HCT116 (cell line): ENCODE results near the gene RGPD8. TPM values are rescaled to one million over a fixed set of nuclear protein-coding genes. Genes with fewer than 3 reads are reported as not detected.

Experiments
- ATAC-seq: fragments of 200-7000 bp; cut with Tn5 transposase; 2 replicates; pipeline ENCODE4 v1.9.1; 2020; ENCODE audit warnings: mild to moderate bottlenecking, moderate library complexity
- BruUV-seq: library from RNA; stranded (reverse); fragments of 400-500 nt; replicated peaks from 2 replicates; lab custom pipeline; 2021; lab: Mats Ljungman, UMichigan
- CTCF ChIA-PET: fragments of 300-600 bp; sonication (Branson Sonifier 250); formaldehyde crosslinking; loops from one replicate; lab custom pipeline; 2021; ENCODE audit warnings: antibody characterized with exemption; lab: Charles Lee
- POLR2A ChIA-PET: fragments of 300-600, 350-600 bp; sonication (Branson Sonifier 250); formaldehyde crosslinking; loops from one replicate; lab custom pipeline; 2021; ENCODE audit warnings: antibody characterized with exemption; lab: Charles Lee
- RAD21 ChIA-PET, 2 experiments: fragments of 300-600 bp; sonication (Branson Sonifier 250); formaldehyde crosslinking; loops; one replicate each; lab custom pipeline; 2023; ENCODE audit warnings: low total read pairs in 2 of 2; ENCODE audit not compliant: uncharacterized antibody in 2 of 2, unreplicated experiment in 2 of 2, low non-redundant PET in 1 of 2; lab: Charles Lee
- DNase-seq: peaks from one replicate; pipeline ENCODE4 v3.0.0-alpha.2; 2010; ENCODE audit warnings: low read depth, low spot score
- H2AFZ ChIP-seq: fragments of 200-600 bp; shearing (Covaris generic), sonication (generic); 2 replicates; pipeline ENCODE4 v1.6.1; 2017; ENCODE audit warnings: low read depth, mixed run types, mixed read lengths, antibody characterized with exemption, low read length; ENCODE audit not compliant: poor library complexity, severe bottlenecking
- H3K27ac ChIP-seq: 2 replicates; pipeline ENCODE4 v1.5.1; 2012; ENCODE audit warnings: low read depth, low read length
- H3K27me3 ChIP-seq: fragments of 200-600 bp; sonication (generic); 2 replicates; pipeline ENCODE4 v1.6.1; 2016; ENCODE audit warnings: mixed run types, low read length, mixed read lengths; ENCODE audit not compliant: insufficient read depth
- H3K36me3 ChIP-seq, 2 experiments: fragments of 200-500 bp in 1 of 2; fragments of 200-600 bp in 1 of 2; sonication (Bioruptor generic) in 1 of 2; sonication (generic) in 1 of 2; 2 replicates each; pipeline versions ENCODE4 v1.5.1 to v1.6.1; 2014 to 2016; ENCODE audit warnings: low read length in 2 of 2, inconsistent platforms in 1 of 2, mixed read lengths in 1 of 2, mixed run types in 1 of 2; ENCODE audit not compliant: insufficient read depth in 2 of 2, control insufficient read depth in 1 of 2
- H3K4me1 ChIP-seq, 2 experiments: fragments of 200-600 bp in 1 of 2; sonication (generic) in 1 of 2; 2 replicates each; pipeline versions ENCODE4 v1.5.1 to v1.6.1; 2012 to 2017; ENCODE audit warnings: low read length in 2 of 2, inconsistent platforms in 1 of 2, mild to moderate bottlenecking in 1 of 2, mixed read lengths in 1 of 2, mixed run types in 1 of 2, moderate library complexity in 1 of 2; ENCODE audit not compliant: insufficient read depth in 2 of 2, control insufficient read depth in 1 of 2
- H3K4me2 ChIP-seq: fragments of 200-600 bp; sonication (generic); 2 replicates; pipeline ENCODE4 v1.6.1; 2017; ENCODE audit warnings: mixed run types, low read length, mixed read lengths
- H3K4me3 ChIP-seq, 2 experiments: fragments of 200-600 bp in 1 of 2; sonication (generic) in 1 of 2; replicated peaks in 1 of 2; 2 replicates each; pipeline ENCODE4 v1.5.1; 2011 to 2016; ENCODE audit warnings: low read length in 2 of 2, control low read depth in 1 of 2, low read depth in 1 of 2, mild to moderate bottlenecking in 1 of 2, mixed read lengths in 1 of 2, mixed run types in 1 of 2
- H3K79me2 ChIP-seq: fragments of 200-600 bp; sonication (generic); 2 replicates; pipeline ENCODE4 v1.6.1; 2017; ENCODE audit warnings: mild to moderate bottlenecking, mixed run types, low read length, moderate library complexity, mixed read lengths; ENCODE audit not compliant: insufficient read depth
- H3K9ac ChIP-seq: fragments of 200-600 bp; sonication (generic); 2 replicates; pipeline ENCODE4 v1.6.1; 2016; ENCODE audit warnings: low read length, mixed read lengths
- H3K9me2 ChIP-seq: fragments of 200-600 bp; sonication (generic), shearing (Covaris generic); 2 replicates; pipeline ENCODE4 v1.6.1; 2017; ENCODE audit warnings: mixed run types, mild to moderate bottlenecking, moderate library complexity; ENCODE audit not compliant: insufficient read depth
- H3K9me3 ChIP-seq, 2 experiments: fragments of 200-500 bp in 1 of 2; fragments of 200-600 bp in 1 of 2; sonication (Bioruptor generic) in 1 of 2; sonication (generic) in 1 of 2; 2 replicates each; pipeline ENCODE4 v1.6.1; 2014 to 2017; ENCODE audit warnings: low read length in 2 of 2, mixed read lengths in 2 of 2, inconsistent platforms in 1 of 2, low read depth in 1 of 2, mild to moderate bottlenecking in 1 of 2, mixed run types in 1 of 2, moderate library complexity in 1 of 2; ENCODE audit not compliant: control insufficient read depth in 1 of 2, insufficient read depth in 1 of 2
- H4K20me1 ChIP-seq: fragments of 200-600 bp; sonication (generic), shearing (Covaris generic); 2 replicates; pipeline ENCODE4 v1.6.1; 2017; ENCODE audit warnings: mixed run types, mild to moderate bottlenecking, moderate library complexity; ENCODE audit not compliant: insufficient read depth
- CBX3 ChIP-seq: IDR thresholded peaks from 2 replicates; pipeline ENCODE4 v1.6.1; 2012; ENCODE audit warnings: low read depth
- CEBPB ChIP-seq: IDR thresholded peaks from 2 replicates; pipeline ENCODE4 v1.6.1; 2012; ENCODE audit warnings: low read depth
- EGR1 ChIP-seq: IDR thresholded peaks from 2 replicates; pipeline ENCODE4 v1.6.1; 2012; ENCODE audit warnings: low read depth
- ELF1 ChIP-seq: IDR thresholded peaks from 2 replicates; pipeline ENCODE4 v1.6.1; 2012; ENCODE audit warnings: low read depth, borderline replicate concordance
- EZH2 ChIP-seq: fragments of 200-600 bp; sonication (generic); IDR thresholded peaks from 2 replicates; pipeline ENCODE4 v1.6.1; 2017; ENCODE audit warnings: antibody characterized with exemption, mixed run types
- JUND ChIP-seq: IDR thresholded peaks from 2 replicates; pipeline ENCODE4 v1.6.1; 2012
- MAX ChIP-seq: IDR thresholded peaks from 2 replicates; pipeline ENCODE4 v1.6.1; 2012
- POLR2A ChIP-seq: IDR thresholded peaks from 2 replicates; pipeline ENCODE4 v1.7.0; 2011; ENCODE audit warnings: borderline replicate concordance; ENCODE audit not compliant: insufficient read depth, insufficient read length; ENCODE audit errors: extremely low read depth
- POLR2AphosphoS5 ChIP-seq: IDR thresholded peaks from 2 replicates; pipeline ENCODE4 v1.6.1; 2011; ENCODE audit warnings: mild to moderate bottlenecking, low read depth, low read length, moderate library complexity
- RAD21 ChIP-seq: IDR thresholded peaks from 2 replicates; pipeline ENCODE4 v1.6.1; 2012; ENCODE audit warnings: low read depth, mild to moderate bottlenecking
- SIN3A ChIP-seq: IDR thresholded peaks from 2 replicates; pipeline ENCODE4 v1.6.1; 2012; ENCODE audit warnings: low read depth
- SP1 ChIP-seq: IDR thresholded peaks from 2 replicates; pipeline ENCODE4 v1.6.1; 2012; ENCODE audit warnings: low read depth
- SRF ChIP-seq: IDR thresholded peaks from 2 replicates; pipeline ENCODE4 v1.6.1; 2012; ENCODE audit warnings: low read depth
- TCF7L2 ChIP-seq: IDR thresholded peaks from 2 replicates; pipeline ENCODE4 v1.7.0; 2011; ENCODE audit warnings: borderline replicate concordance, inconsistent platforms; ENCODE audit not compliant: insufficient read depth, insufficient read length; ENCODE audit errors: extremely low read depth
- ZFX ChIP-seq: fragments of 450-650 bp; IDR thresholded peaks from 2 replicates; pipeline ENCODE4 v1.6.1; 2017
- ZNF274 ChIP-seq: fragments of 200-500 bp; sonication (Bioruptor generic); IDR thresholded peaks from 2 replicates; pipeline ENCODE4 v1.6.1; 2014; ENCODE audit warnings: mild to moderate bottlenecking, low read depth, low read length, inconsistent platforms
- intact Hi-C: fragments of 100-400 bp; cut with micrococcal nuclease; formaldehyde crosslinking; loops from 2 replicates; pipeline ENCODE4 v1.10.0; 2022
- total RNA-seq: library from RNA; stranded (reverse); gene quantifications from one replicate; pipeline ENCODE4 v1.2.1, GENCODE V29; 2021; ENCODE audit not compliant: unreplicated experiment
- TF ChIP-seq, protein P1 (sequence below): IDR thresholded peaks from 2 replicates; pipeline ENCODE4 v1.6.1; 2012
- TF ChIP-seq, protein P2 (sequence below): IDR thresholded peaks from 2 replicates; pipeline ENCODE4 v1.6.1; 2012; ENCODE audit warnings: low read depth

Gene RGPD8
- total RNA-seq, 1 experiment from 2014 or later, result 11.0 TPM

DNA sequence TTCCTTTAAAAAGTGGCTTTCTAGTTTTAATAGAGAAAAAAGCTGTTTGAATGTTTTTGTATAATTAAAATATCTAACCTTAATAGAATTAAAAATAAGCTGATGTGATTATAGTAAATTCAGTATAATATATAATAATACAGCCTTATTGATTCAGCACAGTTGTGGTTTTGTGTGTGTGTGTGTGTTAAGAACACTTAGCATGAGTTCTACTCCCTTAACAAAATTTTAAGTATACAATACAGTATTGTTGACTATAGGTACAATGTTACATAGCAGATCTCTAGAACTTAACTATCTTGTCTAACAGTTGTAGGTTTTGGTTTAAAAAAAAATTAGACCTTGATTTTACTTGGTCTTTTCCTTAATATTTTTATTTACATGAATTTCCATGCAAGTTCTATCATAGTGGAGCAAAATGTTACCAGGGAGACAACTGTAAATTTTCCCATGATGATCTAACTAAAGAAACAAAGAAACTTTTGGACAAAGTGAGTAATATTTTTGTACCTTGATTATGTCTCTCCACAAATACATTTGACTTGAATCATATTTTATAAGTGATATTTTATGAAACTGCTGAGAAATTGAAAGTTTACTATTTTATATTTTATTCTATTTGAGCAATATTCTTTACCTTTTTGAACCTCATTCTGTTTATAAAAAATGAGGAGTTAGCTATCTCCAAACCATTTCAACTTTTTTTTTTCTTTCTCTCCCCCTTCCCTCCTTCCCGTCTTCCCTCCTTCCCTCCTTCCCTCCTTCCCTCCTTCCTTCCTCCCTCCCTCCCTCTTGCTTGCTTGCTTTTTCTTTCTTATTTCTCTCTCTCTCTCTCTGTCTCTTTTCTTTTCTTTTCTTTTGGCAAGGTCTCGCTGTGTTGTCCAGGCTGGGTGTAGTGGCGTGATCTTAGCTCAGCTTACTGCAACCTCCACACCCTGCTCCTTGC, 111.8 kb downstream of the RGPD8 start:
- Histone ChIP-seq H3K4me2 (no peak overlapping the region), H3K27ac (no peak overlapping the region), H2AFZ (no peak overlapping the region), H3K9me2 (no peaks in the 10 kb centered on the region), H3K79me2 (no peaks in the 10 kb centered on the region), H3K9ac (no peak overlapping the region), H3K4me1 (no peaks in the 10 kb centered on the region), H3K27me3 (no peaks in the 10 kb centered on the region), H3K9me3 (no peaks in the 10 kb centered on the region), H3K36me3 (no peaks in the 10 kb centered on the region), H3K4me3 (no peak overlapping the region), H4K20me1 (no peaks in the 10 kb centered on the region)
- TF ChIP-seq SIN3A (no peak), SRF (no peak), RAD21 (no peak), POLR2AphosphoS5 (no peak), EGR1 (no peak), EZH2 (no peak), SP1 (no peak), ZNF274 (no peak), POLR2A (no peak), TCF7L2 (no peak), ZFX (no peak), CBX3 (no peak), CEBPB (no peak), JUND (no peak), ELF1 (no peak), MAX (no peak)
- TF ChIP-seq, protein P1, sequence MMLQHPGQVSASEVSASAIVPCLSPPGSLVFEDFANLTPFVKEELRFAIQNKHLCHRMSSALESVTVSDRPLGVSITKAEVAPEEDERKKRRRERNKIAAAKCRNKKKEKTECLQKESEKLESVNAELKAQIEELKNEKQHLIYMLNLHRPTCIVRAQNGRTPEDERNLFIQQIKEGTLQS, result no peak
- TF ChIP-seq, protein P2, sequence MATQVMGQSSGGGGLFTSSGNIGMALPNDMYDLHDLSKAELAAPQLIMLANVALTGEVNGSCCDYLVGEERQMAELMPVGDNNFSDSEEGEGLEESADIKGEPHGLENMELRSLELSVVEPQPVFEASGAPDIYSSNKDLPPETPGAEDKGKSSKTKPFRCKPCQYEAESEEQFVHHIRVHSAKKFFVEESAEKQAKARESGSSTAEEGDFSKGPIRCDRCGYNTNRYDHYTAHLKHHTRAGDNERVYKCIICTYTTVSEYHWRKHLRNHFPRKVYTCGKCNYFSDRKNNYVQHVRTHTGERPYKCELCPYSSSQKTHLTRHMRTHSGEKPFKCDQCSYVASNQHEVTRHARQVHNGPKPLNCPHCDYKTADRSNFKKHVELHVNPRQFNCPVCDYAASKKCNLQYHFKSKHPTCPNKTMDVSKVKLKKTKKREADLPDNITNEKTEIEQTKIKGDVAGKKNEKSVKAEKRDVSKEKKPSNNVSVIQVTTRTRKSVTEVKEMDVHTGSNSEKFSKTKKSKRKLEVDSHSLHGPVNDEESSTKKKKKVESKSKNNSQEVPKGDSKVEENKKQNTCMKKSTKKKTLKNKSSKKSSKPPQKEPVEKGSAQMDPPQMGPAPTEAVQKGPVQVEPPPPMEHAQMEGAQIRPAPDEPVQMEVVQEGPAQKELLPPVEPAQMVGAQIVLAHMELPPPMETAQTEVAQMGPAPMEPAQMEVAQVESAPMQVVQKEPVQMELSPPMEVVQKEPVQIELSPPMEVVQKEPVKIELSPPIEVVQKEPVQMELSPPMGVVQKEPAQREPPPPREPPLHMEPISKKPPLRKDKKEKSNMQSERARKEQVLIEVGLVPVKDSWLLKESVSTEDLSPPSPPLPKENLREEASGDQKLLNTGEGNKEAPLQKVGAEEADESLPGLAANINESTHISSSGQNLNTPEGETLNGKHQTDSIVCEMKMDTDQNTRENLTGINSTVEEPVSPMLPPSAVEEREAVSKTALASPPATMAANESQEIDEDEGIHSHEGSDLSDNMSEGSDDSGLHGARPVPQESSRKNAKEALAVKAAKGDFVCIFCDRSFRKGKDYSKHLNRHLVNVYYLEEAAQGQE, result no peak
- BruUV-seq, result no TSS peak
- intact Hi-C loops, result no loop called here
- CTCF ChIA-PET, result no interaction called here
- POLR2A ChIA-PET, result no interaction called here
- DNase-seq (no peak), ATAC-seq (no peak)
- RAD21 ChIA-PET, result no interaction called here
